EH (cell line): ENCODE measurements around the gene EIF4ENIF1.
"Not testable (repeated sequence)": the region's sequence is repeated elsewhere in the genome, so short reads cannot be mapped to it uniquely, and the experiment has no call there.

Source experiments
- DNase-seq: peaks from one replicate; pipeline ENCODE4 v3.0.0-alpha.2; 2015; ENCODE audit warnings: low read depth

The EIF4ENIF1 gene

GRCh38 chr22:31441652-31442051 is 48.0 kb downstream of the EIF4ENIF1 start:
- DNase-seq = no peak

DNA sequence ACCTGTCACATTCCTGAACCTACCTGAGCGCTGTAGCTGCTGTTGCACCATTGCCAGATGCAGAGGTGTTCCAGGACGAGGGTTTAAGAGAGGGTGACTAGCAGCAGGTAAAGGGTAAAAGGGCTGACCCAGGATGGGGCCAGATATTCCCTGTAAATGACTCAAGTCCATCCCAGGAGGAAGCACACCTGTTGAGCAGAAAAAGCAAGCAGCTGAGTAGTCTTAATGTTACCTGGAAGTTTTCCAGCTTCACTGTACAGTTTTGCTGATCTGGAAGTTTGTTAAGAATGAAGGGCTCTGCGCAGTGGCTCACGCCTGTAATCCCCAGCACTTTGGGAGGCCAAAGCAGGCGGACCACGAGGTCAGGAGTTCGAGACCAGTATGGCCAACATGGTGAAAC is 49.0 kb downstream of the EIF4ENIF1 start:
- no peak for DNase-seq

GRCh38 chr22:31439808-31440207 is 49.8 kb downstream of the EIF4ENIF1 start:
- DNase-seq = no peak

GRCh38 chr22:31436132-31436531 is 53.5 kb downstream of the EIF4ENIF1 start:
- no peak for DNase-seq

- DNase-seq = no peak
These were observed 57.7 kb downstream of the EIF4ENIF1 start for GRCh38 chr22:31431950-31432349.

- DNase-seq = peak; percentile 36
These were observed 64.2 kb downstream of the EIF4ENIF1 start for GRCh38 chr22:31425331-31426050.

GRCh38 chr22:31402350-31402749 is 87.3 kb downstream of the EIF4ENIF1 start:
- DNase-seq = not testable (repeated sequence)

DNA sequence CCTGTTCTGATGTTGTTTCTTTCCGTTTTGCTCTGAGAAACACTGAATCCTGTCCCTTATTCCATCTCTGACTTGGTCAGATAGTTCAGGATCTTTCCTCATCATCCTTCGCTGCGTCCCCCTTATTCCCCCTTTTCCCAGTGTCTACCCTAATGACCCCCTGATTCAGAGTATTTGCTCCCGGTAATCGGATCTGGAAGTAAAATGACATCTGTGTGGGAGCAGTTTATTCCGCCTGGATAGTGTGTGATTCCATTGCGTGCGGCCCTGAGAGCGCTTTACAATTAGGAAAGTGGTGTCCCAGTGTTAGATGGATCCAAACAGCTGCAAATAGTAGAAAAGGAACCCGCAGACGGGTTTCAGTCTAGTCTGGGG is 89.6 kb downstream of the EIF4ENIF1 start:
- DNase-seq = peak; percentile 44

DNA sequence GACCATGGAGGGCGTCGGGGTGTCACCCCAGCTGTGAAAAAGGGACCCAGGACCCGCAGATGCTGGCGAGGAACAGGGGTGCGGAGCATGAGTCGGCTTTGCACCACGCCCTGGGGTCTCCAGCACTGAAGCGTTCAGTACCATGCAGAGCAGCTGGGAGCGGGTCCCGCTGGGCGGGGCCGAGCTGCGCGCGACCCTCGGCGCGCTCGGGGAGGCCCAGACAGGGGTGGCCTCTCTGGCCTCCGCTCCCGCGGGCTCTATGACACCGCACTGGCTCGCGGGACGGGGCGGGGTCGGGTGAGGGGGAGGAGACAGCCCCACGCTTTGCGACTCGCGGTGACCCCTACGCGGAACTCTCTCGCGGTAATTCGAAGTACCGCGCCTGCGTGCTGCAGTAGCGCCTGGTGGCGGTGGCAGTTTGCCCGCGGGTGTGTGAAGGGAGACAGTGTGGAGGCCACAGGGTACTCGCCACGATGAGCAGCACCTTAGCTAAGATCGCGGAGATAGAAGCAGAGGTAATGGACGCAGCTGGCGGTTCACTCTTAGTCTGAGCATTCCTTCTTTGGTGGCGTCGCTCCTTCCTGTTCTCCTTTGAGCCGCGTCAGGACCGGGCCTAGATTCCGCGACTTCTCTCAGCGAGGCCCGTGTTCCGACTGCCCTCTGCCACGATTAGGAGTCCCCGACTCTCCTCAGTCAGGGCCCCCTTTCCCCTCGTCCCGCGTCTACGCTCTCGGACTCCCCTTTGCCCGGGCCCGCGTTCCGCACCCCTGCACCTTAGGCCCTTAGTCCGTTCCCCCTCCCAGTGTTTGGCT is 90.2 kb downstream of the EIF4ENIF1 start, which contains the start of gene DRG1:
Gene DRG1 (plus strand): TSS at position 394 of the 812 bp plus-strand sequence. CDS start 80 bp downstream, at position 474.
- peak; percentile 96 for DNase-seq

GRCh38 chr22:31398231-31398630 is 91.4 kb downstream of the EIF4ENIF1 start:
- no peak for DNase-seq

DNA sequence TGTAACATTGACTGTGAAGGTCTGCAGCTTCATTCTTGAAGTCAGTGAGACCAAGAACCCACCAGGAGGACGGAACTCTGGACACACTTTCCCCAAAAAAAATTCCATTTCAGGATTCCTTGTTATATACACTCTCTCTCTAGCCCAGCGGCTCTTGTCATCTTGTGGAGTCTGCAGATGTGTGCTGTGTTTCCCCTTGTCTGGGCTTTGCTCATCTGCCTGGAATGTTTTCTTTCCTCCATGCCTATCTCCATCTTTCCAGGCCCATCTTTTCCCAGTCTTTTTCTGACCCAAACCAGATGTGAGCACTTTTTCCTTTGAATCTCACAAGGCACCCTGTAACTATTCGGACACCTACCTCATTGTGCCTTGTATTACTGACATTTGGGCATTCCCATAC is 95.3 kb downstream of the EIF4ENIF1 start:
- DNase-seq = peak; percentile 77

DNA sequence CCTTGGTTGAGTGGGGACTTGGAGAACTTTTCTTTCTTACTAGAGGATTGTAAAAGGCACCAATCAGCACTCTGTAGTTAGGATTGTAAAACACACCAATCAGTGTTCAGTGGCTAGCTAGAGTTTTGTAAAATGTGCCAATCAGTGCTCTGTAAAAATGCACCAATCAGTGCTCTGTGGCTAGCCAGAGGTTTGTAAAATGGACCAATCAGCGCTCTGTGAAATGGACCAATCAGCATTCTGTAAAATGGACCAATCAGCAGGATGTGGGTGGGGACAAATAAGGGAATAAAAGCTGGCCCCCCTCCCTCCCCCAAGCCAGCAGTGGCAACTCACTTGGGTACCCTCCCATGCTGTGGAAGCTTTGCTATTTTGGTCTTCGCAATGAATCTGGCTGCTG is 95.7 kb downstream of the EIF4ENIF1 start:
- DNase-seq = no peak
